ENCODE data around the gene C12orf42. TPM values are rescaled to one million over a fixed set of nuclear protein-coding genes. Genes with fewer than 3 reads are reported as not detected.

C12orf42 gene
- total RNA-seq, 1 donor from 2014 or later = not detected

DNA sequence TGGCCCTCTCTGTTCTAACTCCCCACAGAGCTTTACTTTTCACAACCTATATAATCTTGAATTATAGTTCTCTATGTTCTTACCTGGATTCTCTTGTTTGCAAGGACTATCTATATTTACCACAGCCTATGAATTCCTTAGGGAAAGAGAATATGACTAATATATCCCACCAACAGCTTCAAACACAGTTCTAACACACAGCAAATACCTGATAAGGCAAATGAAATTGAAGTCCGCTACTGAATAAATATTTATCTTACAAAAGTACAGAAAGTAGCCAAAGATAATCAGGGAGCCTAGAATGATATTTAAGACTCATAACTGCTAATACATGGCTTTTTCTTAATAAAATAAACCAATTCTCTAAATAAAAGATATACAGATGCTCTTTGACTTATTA lies 165.1 kb downstream of the C12orf42 start:
- no peak overlapping the region for H3K4me3 ChIP-seq

DNA sequence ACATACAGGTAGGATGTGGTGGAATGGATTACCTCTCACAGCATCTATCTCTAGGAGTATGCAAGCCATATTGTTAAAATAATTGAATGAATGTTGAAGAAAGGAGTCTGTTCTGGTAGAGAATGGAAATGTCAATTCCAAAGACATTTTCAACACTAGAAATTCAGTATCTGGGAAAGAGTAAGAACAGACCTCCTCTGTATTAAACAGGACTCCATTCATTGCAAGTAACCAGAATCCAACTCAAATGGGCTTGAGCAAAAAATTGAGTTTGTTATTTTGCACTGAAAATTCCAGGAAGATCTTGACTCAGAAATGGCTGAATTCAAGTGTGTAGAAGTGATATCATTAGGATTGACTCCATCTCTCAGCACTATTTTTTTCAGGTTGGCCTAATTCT lies 168.1 kb downstream of the C12orf42 start:
- H3K9me3 ChIP-seq = no peaks in the 10 kb centered on the region
- intact Hi-C loops (cut with DNase I) = no loop called here
- no peak for DNase-seq (ENCODE audit: low spot score in 2 of 2)
- H3K27me3 ChIP-seq = no peaks in the 10 kb centered on the region
- no peaks in the 10 kb centered on the region for H3K36me3 ChIP-seq
- no peaks in the 10 kb centered on the region for H3K4me1 ChIP-seq
- H3K27ac ChIP-seq = no peak overlapping the region
- TF ChIP-seq, protein P1, sequence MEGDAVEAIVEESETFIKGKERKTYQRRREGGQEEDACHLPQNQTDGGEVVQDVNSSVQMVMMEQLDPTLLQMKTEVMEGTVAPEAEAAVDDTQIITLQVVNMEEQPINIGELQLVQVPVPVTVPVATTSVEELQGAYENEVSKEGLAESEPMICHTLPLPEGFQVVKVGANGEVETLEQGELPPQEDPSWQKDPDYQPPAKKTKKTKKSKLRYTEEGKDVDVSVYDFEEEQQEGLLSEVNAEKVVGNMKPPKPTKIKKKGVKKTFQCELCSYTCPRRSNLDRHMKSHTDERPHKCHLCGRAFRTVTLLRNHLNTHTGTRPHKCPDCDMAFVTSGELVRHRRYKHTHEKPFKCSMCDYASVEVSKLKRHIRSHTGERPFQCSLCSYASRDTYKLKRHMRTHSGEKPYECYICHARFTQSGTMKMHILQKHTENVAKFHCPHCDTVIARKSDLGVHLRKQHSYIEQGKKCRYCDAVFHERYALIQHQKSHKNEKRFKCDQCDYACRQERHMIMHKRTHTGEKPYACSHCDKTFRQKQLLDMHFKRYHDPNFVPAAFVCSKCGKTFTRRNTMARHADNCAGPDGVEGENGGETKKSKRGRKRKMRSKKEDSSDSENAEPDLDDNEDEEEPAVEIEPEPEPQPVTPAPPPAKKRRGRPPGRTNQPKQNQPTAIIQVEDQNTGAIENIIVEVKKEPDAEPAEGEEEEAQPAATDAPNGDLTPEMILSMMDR (IDR thresholded peaks at IDR 0.05) = no peak
- H3K4me3 ChIP-seq = no peak overlapping the region

More for the DNA sequence above, 165.1 kb downstream of the C12orf42 start:
- Histone ChIP-seq H3K36me3 (no peaks in the 10 kb centered on the region), H3K27ac (no peak overlapping the region), H3K27me3 (no peaks in the 10 kb centered on the region), H3K9me3 (no peaks in the 10 kb centered on the region), H3K4me1 (no peaks in the 10 kb centered on the region)
- intact Hi-C loops (cut with DNase I) = no loop called here
- TF ChIP-seq, protein P1 (IDR thresholded peaks at IDR 0.05) = no peak
- no peak for DNase-seq (ENCODE audit: low spot score in 2 of 2)

DNA sequence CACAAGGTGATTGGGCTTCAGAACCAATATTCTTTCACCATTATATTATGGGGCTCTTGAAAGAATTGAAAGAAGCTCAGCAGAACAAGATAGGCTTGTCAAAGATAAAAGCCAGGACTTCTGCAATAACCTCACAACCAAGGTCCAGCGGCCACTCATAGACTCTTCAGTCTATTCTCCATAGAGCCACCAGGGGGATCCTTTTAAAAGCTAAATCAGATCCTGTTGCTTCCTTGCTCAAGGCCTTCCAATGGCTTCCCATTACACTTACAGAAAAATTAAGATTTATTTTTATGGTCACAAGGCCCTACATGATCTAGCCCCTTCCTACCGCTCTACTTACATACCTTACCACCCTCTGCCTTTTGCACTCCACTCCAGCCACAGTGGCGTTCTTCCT lies 169.6 kb downstream of the C12orf42 start:
- no peaks in the 10 kb centered on the region for H3K9me3 ChIP-seq
- no peaks in the 10 kb centered on the region for H3K27me3 ChIP-seq
- intact Hi-C loops (cut with DNase I) = no loop called here
- DNase-seq (ENCODE audit: low spot score in 2 of 2) = no peak
- H3K4me1 ChIP-seq = no peaks in the 10 kb centered on the region
- H3K4me3 ChIP-seq = no peak overlapping the region
- TF ChIP-seq, protein P1 (IDR thresholded peaks at IDR 0.05) = no peak
- H3K36me3 ChIP-seq = no peaks in the 10 kb centered on the region
- no peak overlapping the region for H3K27ac ChIP-seq

DNA sequence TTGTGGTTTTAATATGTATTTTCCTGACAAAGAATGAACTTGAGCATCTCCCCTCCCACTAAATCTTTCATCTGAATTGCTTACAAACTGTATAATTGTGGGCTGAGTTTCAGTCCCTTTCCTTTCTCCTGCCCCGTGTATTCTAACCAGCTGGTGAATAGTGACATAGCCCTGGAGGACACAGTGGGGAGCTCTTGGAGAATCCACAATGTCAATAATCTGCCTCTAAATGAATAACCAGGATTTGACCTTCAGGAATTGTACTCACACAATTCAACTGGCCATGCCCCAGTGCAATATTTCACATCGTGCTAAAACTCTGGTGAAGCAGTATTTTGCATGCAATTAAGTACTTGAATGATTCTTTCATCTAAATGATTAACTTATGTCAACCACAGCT lies 177.2 kb downstream of the C12orf42 start:
- intact Hi-C loops (cut with DNase I) = no loop called here

DNA sequence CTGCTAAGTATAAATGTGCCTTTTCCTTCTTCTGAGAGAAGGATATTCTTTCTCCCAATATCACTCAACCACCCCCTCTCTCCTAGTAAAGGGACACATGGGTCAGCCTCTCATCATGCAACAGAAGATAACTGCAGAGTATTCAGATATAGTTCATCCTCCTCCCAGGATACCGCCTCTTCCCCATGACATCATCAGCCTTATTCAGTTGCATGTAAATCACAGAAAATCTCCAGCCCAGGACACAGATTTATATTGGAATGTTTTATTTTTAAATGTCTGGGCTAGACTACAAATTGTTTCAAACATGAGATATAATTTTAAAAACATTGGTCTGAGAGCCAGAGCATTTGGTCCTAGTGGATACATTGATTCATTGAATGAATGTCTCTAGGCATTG lies 178.5 kb downstream of the C12orf42 start:
- Histone ChIP-seq H3K4me1 (no peaks in the 10 kb centered on the region), H3K36me3 (no peaks in the 10 kb centered on the region), H3K27ac (no peak overlapping the region), H3K4me3 (no peak overlapping the region), H3K9me3 (no peaks in the 10 kb centered on the region), H3K27me3 (no peaks in the 10 kb centered on the region)
- TF ChIP-seq, protein P1 (IDR thresholded peaks at IDR 0.05) = no peak
- DNase-seq (ENCODE audit: low spot score in 2 of 2) = no peak
- intact Hi-C loops (cut with DNase I) = no loop called here

More for the DNA sequence above, 177.2 kb downstream of the C12orf42 start:
- Histone ChIP-seq H3K27me3 (no peaks in the 10 kb centered on the region), H3K27ac (no peak overlapping the region), H3K36me3 (no peaks in the 10 kb centered on the region), H3K9me3 (no peaks in the 10 kb centered on the region), H3K4me3 (no peak overlapping the region), H3K4me1 (no peaks in the 10 kb centered on the region)
- TF ChIP-seq, protein P1 (IDR thresholded peaks at IDR 0.05) = no peak
- no peak for DNase-seq (ENCODE audit: low spot score in 2 of 2)

DNA sequence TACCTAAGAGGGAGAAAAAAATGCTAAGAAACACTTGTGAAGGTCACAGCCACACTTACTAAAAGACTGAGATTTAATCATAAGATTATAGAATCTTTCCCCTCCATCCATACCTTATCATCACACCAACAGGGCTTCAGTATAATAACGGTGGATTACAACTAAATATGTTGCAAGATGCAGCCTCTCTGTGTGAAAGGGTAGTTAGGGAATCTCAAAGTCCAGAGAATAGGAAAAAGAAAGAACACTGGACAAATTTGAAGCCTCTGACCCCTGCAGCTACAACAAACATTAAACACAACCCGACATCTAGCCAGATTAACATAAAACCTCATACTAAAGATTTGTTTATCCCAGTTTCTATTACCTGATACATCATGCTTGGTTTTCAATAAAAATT lies 181.0 kb downstream of the C12orf42 start:
- Histone ChIP-seq H3K27me3 (no peaks in the 10 kb centered on the region), H3K9me3 (no peaks in the 10 kb centered on the region), H3K36me3 (no peaks in the 10 kb centered on the region), H3K27ac (no peak overlapping the region), H3K4me3 (no peak overlapping the region), H3K4me1 (no peaks in the 10 kb centered on the region)
- intact Hi-C loops (cut with DNase I) = no loop called here
- TF ChIP-seq, protein P1 (IDR thresholded peaks at IDR 0.05) = no peak
- no peak for DNase-seq (ENCODE audit: low spot score in 2 of 2)
